HG02840 (cell line): ENCODE data around the gene ZG16B.

Experiments
- ATAC-seq: cut with Tn5 transposase; IDR thresholded peaks from one replicate; pipeline ENCODE4 v1.9.1; 2021; ENCODE audit warnings: mild to moderate bottlenecking, moderate library complexity, moderate number of reproducible peaks; ENCODE audit not compliant: unreplicated experiment, low FRiP score

ZG16B gene

GRCh38 chr16:2859686-2860265 lies 29.7 kb downstream of the ZG16B start:
- no peak for ATAC-seq

- ATAC-seq = no peak
These were observed 30.9 kb downstream of the ZG16B start for GRCh38 chr16:2860826-2861567.

- ATAC-seq = no peak
These were observed 35.5 kb downstream of the ZG16B start for GRCh38 chr16:2865651-2866050.

GRCh38 chr16:2866431-2866830 lies 36.3 kb downstream of the ZG16B start:
- ATAC-seq = no peak

- no peak for ATAC-seq
These were observed 37.5 kb downstream of the ZG16B start for GRCh38 chr16:2867661-2867986.

GRCh38 chr16:2867987-2868789 lies 38.1 kb downstream of the ZG16B start:
- peak; percentile 85 for ATAC-seq

GRCh38 chr16:2871926-2872325 lies 41.8 kb downstream of the ZG16B start:
- no peak for ATAC-seq

- no peak for ATAC-seq
These were observed 44.2 kb downstream of the ZG16B start for GRCh38 chr16:2874032-2874911.

- ATAC-seq = no peak
These were observed 44.8 kb downstream of the ZG16B start for GRCh38 chr16:2874912-2875362.

- no peak for ATAC-seq
These were observed 49.9 kb downstream of the ZG16B start for GRCh38 chr16:2879854-2880508.
